ENCODE results near the gene WFDC12. TPM values are rescaled to one million over a fixed set of nuclear protein-coding genes. Genes with fewer than 3 reads are reported as not detected.

Gene WFDC12
- total RNA-seq, 6 experiments from 2014 or later: not detected

- Mint-ChIP-seq H3K4me3 (no peak overlapping the region), H3K9me3 (no peaks in the 10 kb centered on the region), H3K36me3 (ENCODE audit: low read depth) (peaks cover 9% of the 10 kb centered on the region), H3K4me1 (ENCODE audit: low read depth) (peaks cover 41% of the 10 kb centered on the region), H3K27me3 (ENCODE audit: insufficient read depth) (peaks cover 6% of the 10 kb centered on the region), H3K27ac (no peak overlapping the region)
- peak; percentile 89 for TF ChIP-seq CTCF (IDR thresholded peaks at IDR 0.05)
- DNase-seq: peak; percentile 54
Observed at GRCh38 chr20:45095805-45096238, 28.4 kb downstream of the WFDC12 start.

- H3K36me3 Mint-ChIP-seq (ENCODE audit: low read depth): peaks cover 11% of the 10 kb centered on the region
- peaks cover 48% of the 10 kb centered on the region for H3K4me1 Mint-ChIP-seq (ENCODE audit: low read depth)
- no peak for DNase-seq
- peaks cover 3% of the 10 kb centered on the region for H3K27me3 Mint-ChIP-seq (ENCODE audit: insufficient read depth)
- no peak overlapping the region for H3K27ac Mint-ChIP-seq
- no peaks in the 10 kb centered on the region for H3K9me3 Mint-ChIP-seq
- TF ChIP-seq CTCF (IDR thresholded peaks at IDR 0.05): no peak
- H3K4me3 Mint-ChIP-seq: no peak overlapping the region
Observed at GRCh38 chr20:45094864-45095574, 29.2 kb downstream of the WFDC12 start.

GRCh38 chr20:45094201-45094600 is 30.1 kb downstream of the WFDC12 start:
- Mint-ChIP-seq H3K4me1 (ENCODE audit: low read depth) (peaks cover 56% of the 10 kb centered on the region), H3K36me3 (ENCODE audit: low read depth) (peaks cover 11% of the 10 kb centered on the region), H3K27me3 (ENCODE audit: insufficient read depth) (peaks cover 2% of the 10 kb centered on the region), H3K27ac (peak overlapping the region; percentile 59; the same call in 1 of the 2 replicates), H3K9me3 (no peaks in the 10 kb centered on the region), H3K4me3 (no peak overlapping the region)
- DNase-seq: no peak
- no peak for TF ChIP-seq CTCF (IDR thresholded peaks at IDR 0.05)

- Mint-ChIP-seq H3K27me3 (ENCODE audit: insufficient read depth) (peaks cover 2% of the 10 kb centered on the region), H3K4me1 (ENCODE audit: low read depth) (peaks cover 69% of the 10 kb centered on the region), H3K4me3 (no peak overlapping the region), H3K9me3 (no peaks in the 10 kb centered on the region), H3K36me3 (ENCODE audit: low read depth) (peaks cover 11% of the 10 kb centered on the region), H3K27ac (no peak overlapping the region)
- no peak for DNase-seq
- TF ChIP-seq CTCF (IDR thresholded peaks at IDR 0.05): no peak
Observed at GRCh38 chr20:45092898-45093297, 31.4 kb downstream of the WFDC12 start.

DNA sequence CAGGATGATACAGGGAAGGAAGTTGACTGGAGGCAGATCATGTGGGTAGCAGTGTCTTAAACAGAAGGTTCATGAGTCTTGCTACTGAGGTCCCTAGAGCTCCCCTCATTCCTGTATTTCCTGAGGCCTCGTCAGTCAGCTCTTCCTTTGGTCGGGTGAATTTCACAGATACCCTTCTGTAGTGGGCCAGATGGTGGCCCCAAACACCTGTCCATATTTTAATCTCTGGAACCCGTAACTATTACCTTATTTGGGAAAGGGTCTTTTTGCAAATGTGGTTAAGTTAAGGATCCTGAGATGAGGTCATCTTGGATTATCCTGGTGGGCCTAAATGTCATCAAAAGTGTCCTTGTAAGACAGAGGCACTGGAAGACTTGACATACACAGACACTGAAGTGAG is 32.9 kb downstream of the WFDC12 start:
- no peak for TF ChIP-seq CTCF (IDR thresholded peaks at IDR 0.05)
- H3K36me3 Mint-ChIP-seq (ENCODE audit: low read depth): peaks cover 16% of the 10 kb centered on the region
- peaks cover 2% of the 10 kb centered on the region for H3K27me3 Mint-ChIP-seq (ENCODE audit: insufficient read depth)
- H3K27ac Mint-ChIP-seq: no peak overlapping the region
- H3K4me1 Mint-ChIP-seq (ENCODE audit: low read depth): peaks cover 85% of the 10 kb centered on the region
- no peak for DNase-seq
- no peaks in the 10 kb centered on the region for H3K9me3 Mint-ChIP-seq
- H3K4me3 Mint-ChIP-seq: no peak overlapping the region
